ENCODE results near the gene SGCD. TPM values are rescaled to one million over a fixed set of nuclear protein-coding genes. Genes with fewer than 3 reads are reported as not detected.
A peak's percentile ranks its signal among the peaks of the same experiment; 100 is the strongest.

The SGCD gene
- total and polyA plus RNA-seq, 12 donors, result 1.0 to 30.4 (median 9.4) TPM

- 66 to 78% (median 72%) methylated on average over 2 of the region's 2 CpGs for WGBS, 4 donors
- intact Hi-C loops (cut with DNase I), result no loop called here
- Histone ChIP-seq H3K4me3 (no peak overlapping the region), H3K27me3 (no peaks in the 10 kb centered on the region), H3K9me3 (replicated peaks in 1 of 3) (no peaks in the 10 kb centered on the region), H3K36me3 (replicated peaks in 1 of 2) (no peaks in the 10 kb centered on the region), H3K27ac (no peak overlapping the region), H3K4me1 (replicated peaks in 1 of 2) (no peaks in the 10 kb centered on the region)
- no peak for DNase-seq
- TF ChIP-seq POLR2A (IDR thresholded peaks at IDR 0.05), result no peak
- no peak for TF ChIP-seq CTCF (IDR thresholded peaks at IDR 0.05)
Observed at GRCh38 chr5:156312897-156313694, 13.9 kb upstream of the SGCD start.

- H3K4me1 ChIP-seq (replicated peaks in 1 of 2), result no peaks in the 10 kb centered on the region
- no peak overlapping the region for H3K27ac ChIP-seq
- H3K27me3 ChIP-seq, result no peaks in the 10 kb centered on the region
- H3K9me3 ChIP-seq (replicated peaks in 1 of 3), result no peaks in the 10 kb centered on the region
- DNase-seq, result no peak
- intact Hi-C loops (cut with DNase I), result no loop called here
- no peak overlapping the region for H3K4me3 ChIP-seq
- H3K36me3 ChIP-seq (replicated peaks in 1 of 2), result no peaks in the 10 kb centered on the region
- no peak for TF ChIP-seq CTCF (IDR thresholded peaks at IDR 0.05)
- TF ChIP-seq POLR2A (IDR thresholded peaks at IDR 0.05), result no peak
- 66 to 71% (median 67%) methylated on average over 1 of the region's 1 CpG for WGBS, 4 donors
Observed at GRCh38 chr5:156314416-156314815, 12.5 kb upstream of the SGCD start.

- H3K4me1 ChIP-seq (replicated peaks in 1 of 2), result peaks cover 0 to 5% of the 10 kb centered on the region in 2 donors
- H3K27ac ChIP-seq, result no peak overlapping the region
- DNase-seq, result no peak
- TF ChIP-seq POLR2A (IDR thresholded peaks at IDR 0.05) (no peak), CTCF (IDR thresholded peaks at IDR 0.05) (no peak)
- no peaks in the 10 kb centered on the region for H3K9me3 ChIP-seq (replicated peaks in 1 of 3)
- no peaks in the 10 kb centered on the region for H3K27me3 ChIP-seq
- intact Hi-C loops (cut with DNase I), result no loop called here
- H3K36me3 ChIP-seq (replicated peaks in 1 of 2), result no peaks in the 10 kb centered on the region
- H3K4me3 ChIP-seq, result no peak overlapping the region
Observed at GRCh38 chr5:156322666-156323065, 4.3 kb upstream of the SGCD start.

GRCh38 chr5:156327296-156327695, 332 bp downstream of the SGCD start:
- H3K36me3 ChIP-seq (replicated peaks in 1 of 2), result no peaks in the 10 kb centered on the region
- H3K9me3 ChIP-seq (replicated peaks in 1 of 3), result no peaks in the 10 kb centered on the region
- TF ChIP-seq CTCF (IDR thresholded peaks at IDR 0.05) (no peak), POLR2A (IDR thresholded peaks at IDR 0.05) (no peak)
- H3K27ac ChIP-seq, result peak overlapping the region in 3 of 5 donors; percentile 21 to 70 (median 58)
- DNase-seq, result no peak
- H3K4me3 ChIP-seq, result peak overlapping the region in 2 of 4 donors; percentile 13 to 46
- H3K4me1 ChIP-seq (replicated peaks in 1 of 2), result peaks cover 5% of the 10 kb centered on the region in 2 donors
- no peaks in the 10 kb centered on the region for H3K27me3 ChIP-seq
- WGBS, 4 donors, result 25 to 45% (median 34%) methylated on average over 6 of the region's 6 CpGs
- intact Hi-C loops (cut with DNase I), result no loop called here
